MM.1S (cell line): ENCODE measurements around the gene LGMN.

ENCODE experiments used
- DNase-seq: peaks from one replicate; pipeline ENCODE4 v3.0.0-alpha.2; 2015
- H2AFZ ChIP-seq: fragments of 300-600 bp; sonication (generic); 2 replicates; pipeline ENCODE4 v1.6.0; 2016; ENCODE audit warnings: antibody characterized with exemption, low read length
- H3F3A ChIP-seq: fragments of 300-600 bp; sonication (generic); 2 replicates; pipeline ENCODE4 v1.6.1; 2016; ENCODE audit warnings: mild to moderate bottlenecking, antibody characterized with exemption, low read length, moderate library complexity, mixed read lengths; ENCODE audit not compliant: insufficient read depth
- H3K27ac ChIP-seq: fragments of 300-600 bp; sonication (generic); 2 replicates; pipeline ENCODE4 v1.5.1; 2016; ENCODE audit warnings: mild to moderate bottlenecking, low read length
- H3K27me3 ChIP-seq: fragments of 300-600 bp; sonication (generic); replicated peaks from 2 replicates; pipeline ENCODE4 v1.6.0; 2016; ENCODE audit warnings: low read length; ENCODE audit not compliant: insufficient read depth
- H3K36me3 ChIP-seq: fragments of 300-600 bp; sonication (generic); replicated peaks from 2 replicates; pipeline ENCODE4 v1.6.1; 2016; ENCODE audit warnings: mild to moderate bottlenecking, low read length, mixed read lengths; ENCODE audit not compliant: insufficient read depth
- H3K4me1 ChIP-seq: fragments of 300-600 bp; sonication (generic); 2 replicates; pipeline ENCODE4 v1.6.1; 2016; ENCODE audit warnings: low read length, mixed read lengths
- H3K4me2 ChIP-seq: fragments of 300-600 bp; sonication (generic); 2 replicates; pipeline ENCODE4 v1.6.0; 2016; ENCODE audit warnings: low read depth, low read length
- H3K4me3 ChIP-seq: fragments of 300-600 bp; sonication (generic); 2 replicates; pipeline ENCODE4 v1.5.1; 2016; ENCODE audit warnings: low read length, mixed read lengths
- H3K79me2 ChIP-seq: fragments of 300-600 bp; sonication (generic); 2 replicates; pipeline ENCODE4 v1.6.1; 2016; ENCODE audit warnings: mixed run types, low read length, mixed read lengths
- H3K9ac ChIP-seq: fragments of 300-600 bp; sonication (generic); 2 replicates; pipeline ENCODE4 v1.6.1; 2016; ENCODE audit warnings: low read length, mixed read lengths
- H3K9me2 ChIP-seq: fragments of 300-600 bp; sonication (generic); replicated peaks from 2 replicates; pipeline ENCODE4 v1.6.1; 2016; ENCODE audit warnings: mild to moderate bottlenecking, low read length, mixed read lengths; ENCODE audit not compliant: insufficient read depth
- H3K9me3 ChIP-seq: fragments of 300-600 bp; sonication (generic); replicated peaks from 2 replicates; pipeline ENCODE4 v1.6.1; 2016; ENCODE audit warnings: mild to moderate bottlenecking, low read length, mixed read lengths; ENCODE audit not compliant: insufficient read depth
- H4K20me1 ChIP-seq: fragments of 300-600 bp; sonication (generic); 2 replicates; pipeline ENCODE4 v1.6.1; 2016; ENCODE audit warnings: mild to moderate bottlenecking, low read length, moderate library complexity, mixed read lengths; ENCODE audit not compliant: insufficient read depth
- EZH2 ChIP-seq: fragments of 300-600 bp; sonication (generic); optimal IDR thresholded peaks from 2 replicates; pipeline ENCODE3; 2017; ENCODE audit warnings: low read depth, mild to moderate bottlenecking, antibody characterized with exemption, low read length, mixed read lengths
- EZH2phosphoT487 ChIP-seq: fragments of 300-600 bp; sonication (generic); IDR thresholded peaks from 2 replicates; pipeline ENCODE4 v1.6.1; 2018; ENCODE audit warnings: antibody characterized with exemption, low read length
- TF ChIP-seq, protein P1 (sequence below): fragments of 300-600 bp; sonication (generic); IDR thresholded peaks from 2 replicates; pipeline ENCODE4 v1.5.1; 2016; ENCODE audit warnings: antibody characterized with exemption, low read length, mixed read lengths

The LGMN gene

DNA sequence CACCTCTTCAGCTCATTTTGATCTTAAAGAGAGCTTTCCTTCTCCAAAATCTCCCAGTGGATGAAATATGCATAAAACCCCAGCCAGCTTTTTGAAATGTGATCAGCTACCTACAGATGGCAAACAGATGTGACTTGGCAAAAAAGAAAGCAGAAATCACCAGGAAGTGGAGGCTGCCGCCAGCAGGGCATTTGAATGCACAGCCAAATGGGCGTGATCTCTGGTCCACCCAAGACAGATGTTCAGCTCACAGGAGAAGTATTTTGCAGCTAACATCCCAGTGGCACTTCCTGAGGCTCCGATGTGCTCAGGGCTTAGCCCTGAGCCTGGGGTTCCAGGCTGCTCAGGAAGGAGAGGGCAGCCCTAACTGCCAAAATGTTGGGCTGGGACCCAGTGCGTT, 78.3 kb downstream of the LGMN start:
- H2AFZ ChIP-seq, result no peak overlapping the region
- no peak overlapping the region for H3K27ac ChIP-seq
- no peak overlapping the region for H3K4me2 ChIP-seq
- TF ChIP-seq EZH2phosphoT487, result no peak
- TF ChIP-seq, protein P1, sequence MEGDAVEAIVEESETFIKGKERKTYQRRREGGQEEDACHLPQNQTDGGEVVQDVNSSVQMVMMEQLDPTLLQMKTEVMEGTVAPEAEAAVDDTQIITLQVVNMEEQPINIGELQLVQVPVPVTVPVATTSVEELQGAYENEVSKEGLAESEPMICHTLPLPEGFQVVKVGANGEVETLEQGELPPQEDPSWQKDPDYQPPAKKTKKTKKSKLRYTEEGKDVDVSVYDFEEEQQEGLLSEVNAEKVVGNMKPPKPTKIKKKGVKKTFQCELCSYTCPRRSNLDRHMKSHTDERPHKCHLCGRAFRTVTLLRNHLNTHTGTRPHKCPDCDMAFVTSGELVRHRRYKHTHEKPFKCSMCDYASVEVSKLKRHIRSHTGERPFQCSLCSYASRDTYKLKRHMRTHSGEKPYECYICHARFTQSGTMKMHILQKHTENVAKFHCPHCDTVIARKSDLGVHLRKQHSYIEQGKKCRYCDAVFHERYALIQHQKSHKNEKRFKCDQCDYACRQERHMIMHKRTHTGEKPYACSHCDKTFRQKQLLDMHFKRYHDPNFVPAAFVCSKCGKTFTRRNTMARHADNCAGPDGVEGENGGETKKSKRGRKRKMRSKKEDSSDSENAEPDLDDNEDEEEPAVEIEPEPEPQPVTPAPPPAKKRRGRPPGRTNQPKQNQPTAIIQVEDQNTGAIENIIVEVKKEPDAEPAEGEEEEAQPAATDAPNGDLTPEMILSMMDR, result no peak
- no peak for TF ChIP-seq EZH2
- H3K4me1 ChIP-seq, result no peaks in the 10 kb centered on the region
- H3K4me3 ChIP-seq, result no peak overlapping the region
- H3K27me3 ChIP-seq, result no peaks in the 10 kb centered on the region
- no peaks in the 10 kb centered on the region for H3F3A ChIP-seq
- no peaks in the 10 kb centered on the region for H3K9me2 ChIP-seq
- H3K9me3 ChIP-seq, result no peaks in the 10 kb centered on the region
- DNase-seq, result no peak
- no peaks in the 10 kb centered on the region for H3K36me3 ChIP-seq
- H3K79me2 ChIP-seq, result no peaks in the 10 kb centered on the region
- no peaks in the 10 kb centered on the region for H4K20me1 ChIP-seq
- no peak overlapping the region for H3K9ac ChIP-seq

DNA sequence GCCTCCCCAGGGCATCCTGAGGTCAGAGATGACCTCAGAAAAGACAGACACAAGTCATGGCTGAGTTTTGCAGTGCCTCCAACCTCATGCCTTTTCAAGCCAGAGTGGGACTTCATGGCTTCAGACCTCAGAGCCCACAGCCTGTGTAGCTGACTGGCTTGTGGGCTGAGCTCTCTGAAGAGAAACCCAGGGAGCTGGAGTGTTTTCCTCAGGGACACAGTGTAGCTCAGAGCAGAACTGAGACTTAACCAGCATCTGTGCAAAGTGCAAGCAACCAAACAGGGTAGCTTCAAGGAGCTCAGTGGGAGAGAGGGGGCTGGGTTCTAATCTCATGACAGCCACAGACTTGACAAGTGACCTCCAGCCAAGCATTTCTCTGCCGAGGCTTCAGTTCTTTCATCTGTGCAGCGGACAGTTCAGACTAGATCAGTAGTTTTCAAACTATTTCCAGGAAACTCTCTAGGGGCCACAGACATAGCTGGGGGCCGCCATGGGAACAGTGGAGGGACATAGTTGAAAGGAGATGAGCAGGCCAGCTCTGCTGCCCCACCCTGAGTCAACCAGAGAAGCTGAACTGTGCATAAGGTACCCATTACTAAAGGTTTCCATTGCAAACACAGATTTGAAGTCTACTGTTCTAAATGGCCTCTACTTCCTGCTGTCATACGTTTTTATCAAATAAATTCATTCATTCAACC, 80.0 kb downstream of the LGMN start:
- no peak overlapping the region for H2AFZ ChIP-seq
- H3K4me3 ChIP-seq, result no peak overlapping the region
- H3F3A ChIP-seq, result no peaks in the 10 kb centered on the region
- H3K4me2 ChIP-seq, result no peak overlapping the region
- H3K9me3 ChIP-seq, result no peaks in the 10 kb centered on the region
- no peaks in the 10 kb centered on the region for H4K20me1 ChIP-seq
- H3K27me3 ChIP-seq, result no peaks in the 10 kb centered on the region
- H3K79me2 ChIP-seq, result no peaks in the 10 kb centered on the region
- H3K4me1 ChIP-seq, result no peaks in the 10 kb centered on the region
- no peak overlapping the region for H3K9ac ChIP-seq
- H3K9me2 ChIP-seq, result no peaks in the 10 kb centered on the region
- no peaks in the 10 kb centered on the region for H3K36me3 ChIP-seq
- no peak for DNase-seq
- no peak overlapping the region for H3K27ac ChIP-seq
- TF ChIP-seq EZH2phosphoT487, result no peak
- TF ChIP-seq, protein P1, result no peak
- no peak for TF ChIP-seq EZH2

DNA sequence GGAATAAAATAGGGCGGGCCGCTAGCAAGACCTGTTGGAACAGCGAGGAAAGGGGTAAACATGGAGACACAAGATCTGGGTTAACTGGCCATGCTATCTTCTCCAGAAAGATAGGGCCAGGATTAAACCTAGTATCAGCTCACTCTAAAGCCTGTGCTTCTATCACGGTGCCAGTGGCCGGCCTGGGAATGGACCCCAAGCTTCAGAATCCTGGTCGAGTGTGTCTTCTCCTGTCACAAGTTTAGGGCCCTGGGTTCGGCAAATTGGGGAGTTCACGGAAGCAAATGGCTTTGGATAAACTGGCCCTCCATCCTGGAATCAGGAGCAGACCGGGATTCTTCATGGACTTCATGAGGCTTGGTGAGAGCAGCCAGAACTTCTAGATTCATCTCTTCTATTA, 82.2 kb downstream of the LGMN start:
- no peaks in the 10 kb centered on the region for H3K27me3 ChIP-seq
- no peaks in the 10 kb centered on the region for H3F3A ChIP-seq
- no peaks in the 10 kb centered on the region for H4K20me1 ChIP-seq
- no peaks in the 10 kb centered on the region for H3K79me2 ChIP-seq
- H3K9me3 ChIP-seq, result no peaks in the 10 kb centered on the region
- H2AFZ ChIP-seq, result no peak overlapping the region
- DNase-seq, result no peak
- H3K4me2 ChIP-seq, result no peak overlapping the region
- TF ChIP-seq, protein P1, result no peak
- TF ChIP-seq EZH2, result no peak
- no peak for TF ChIP-seq EZH2phosphoT487
- H3K9me2 ChIP-seq, result no peaks in the 10 kb centered on the region
- H3K4me1 ChIP-seq, result no peaks in the 10 kb centered on the region
- no peak overlapping the region for H3K9ac ChIP-seq
- no peaks in the 10 kb centered on the region for H3K36me3 ChIP-seq
- H3K27ac ChIP-seq, result no peak overlapping the region
- H3K4me3 ChIP-seq, result no peak overlapping the region
